ENCODE data around the gene ATXN10.

ATXN10 gene

DNA sequence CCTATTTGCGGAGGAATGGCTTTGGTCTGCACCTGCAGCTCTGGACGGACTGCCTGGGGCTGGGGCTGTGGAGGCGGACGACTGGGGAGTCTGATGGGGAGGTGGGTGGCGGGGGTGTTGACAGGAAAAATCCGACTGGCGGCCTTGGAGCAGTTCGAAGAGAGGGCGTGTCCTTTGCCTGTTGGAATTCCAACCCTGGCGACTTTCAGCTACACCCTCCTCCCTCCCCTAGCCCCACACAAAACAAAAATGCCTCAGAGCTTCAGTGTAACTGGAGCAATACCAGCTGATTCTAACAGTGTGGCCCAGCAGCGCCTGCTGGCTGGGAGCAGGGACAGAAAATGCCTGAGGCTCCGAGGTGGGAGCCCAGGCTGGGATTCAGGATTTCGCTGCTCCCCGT lies 85.4 kb downstream of the ATXN10 start:
- H3K4me3 ChIP-seq (ENCODE audit: low read length), result no peak overlapping the region
- H3K9me3 ChIP-seq (ENCODE audit: control insufficient read depth, low read length), result no peaks in the 10 kb centered on the region
- no peak overlapping the region for H3K9ac ChIP-seq (ENCODE audit: low read length)

GRCh38 chr22:45757936-45758335 lies 86.3 kb downstream of the ATXN10 start:
- no peak overlapping the region for H3K9ac ChIP-seq (ENCODE audit: low read length)
- no peak overlapping the region for H3K4me3 ChIP-seq (ENCODE audit: low read length)
- H3K4me1 ChIP-seq (ENCODE audit: control insufficient read depth, insufficient read depth, low read length), result no peaks in the 10 kb centered on the region
- no peaks in the 10 kb centered on the region for H3K36me3 ChIP-seq (ENCODE audit: control insufficient read depth, insufficient read depth, low read length)
- no peaks in the 10 kb centered on the region for H3K9me3 ChIP-seq (ENCODE audit: control insufficient read depth, low read length)
- no peaks in the 10 kb centered on the region for H3K27me3 ChIP-seq (ENCODE audit: control insufficient read depth, insufficient read depth, low read length)

More for the DNA sequence above, 85.4 kb downstream of the ATXN10 start:
- Histone ChIP-seq H3K27me3 (ENCODE audit: control insufficient read depth, insufficient read depth, low read length) (no peaks in the 10 kb centered on the region), H3K36me3 (ENCODE audit: control insufficient read depth, insufficient read depth, low read length) (no peaks in the 10 kb centered on the region), H3K4me1 (ENCODE audit: control insufficient read depth, insufficient read depth, low read length) (no peaks in the 10 kb centered on the region)

DNA sequence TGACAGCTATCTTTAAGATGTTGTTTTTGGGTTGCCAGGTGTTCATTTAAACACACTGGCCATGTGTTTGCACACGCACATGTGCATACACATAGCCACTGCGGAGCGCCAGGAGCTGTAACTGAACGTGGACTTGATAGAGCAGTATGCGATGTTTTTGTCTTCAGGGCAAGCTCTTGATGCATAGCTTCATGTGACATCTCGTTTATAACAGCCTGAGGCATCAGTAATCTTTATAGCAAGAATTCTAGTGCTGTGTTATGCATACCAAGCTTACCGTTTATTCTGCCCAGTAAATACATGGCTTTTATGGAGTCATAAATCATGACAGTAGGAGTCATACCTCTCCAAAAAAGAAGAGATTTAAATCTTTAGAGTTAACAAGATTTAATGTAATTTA lies 87.0 kb downstream of the ATXN10 start:
- H3K4me1 ChIP-seq (ENCODE audit: control insufficient read depth, insufficient read depth, low read length), result no peaks in the 10 kb centered on the region
- no peaks in the 10 kb centered on the region for H3K27me3 ChIP-seq (ENCODE audit: control insufficient read depth, insufficient read depth, low read length)
- no peaks in the 10 kb centered on the region for H3K9me3 ChIP-seq (ENCODE audit: control insufficient read depth, low read length)
- no peaks in the 10 kb centered on the region for H3K36me3 ChIP-seq (ENCODE audit: control insufficient read depth, insufficient read depth, low read length)
- H3K9ac ChIP-seq (ENCODE audit: low read length), result no peak overlapping the region
- no peak overlapping the region for H3K4me3 ChIP-seq (ENCODE audit: low read length)

- H3K9me3 ChIP-seq (ENCODE audit: control insufficient read depth, low read length), result no peaks in the 10 kb centered on the region
Measured at GRCh38 chr22:45760682-45761081, 89.0 kb downstream of the ATXN10 start.

GRCh38 chr22:45762545-45763235 lies 91.1 kb downstream of the ATXN10 start:
- Histone ChIP-seq H3K9ac (ENCODE audit: low read length) (no peak overlapping the region), H3K4me3 (ENCODE audit: low read length) (no peak overlapping the region), H3K36me3 (ENCODE audit: control insufficient read depth, insufficient read depth, low read length) (no peaks in the 10 kb centered on the region), H3K27me3 (ENCODE audit: control insufficient read depth, insufficient read depth, low read length) (no peaks in the 10 kb centered on the region), H3K9me3 (ENCODE audit: control insufficient read depth, low read length) (no peaks in the 10 kb centered on the region), H3K4me1 (ENCODE audit: control insufficient read depth, insufficient read depth, low read length) (no peaks in the 10 kb centered on the region)

More at GRCh38 chr22:45760682-45761081, 89.0 kb downstream of the ATXN10 start:
- Histone ChIP-seq H3K4me3 (ENCODE audit: low read length) (no peak overlapping the region), H3K9ac (ENCODE audit: low read length) (no peak overlapping the region), H3K4me1 (ENCODE audit: control insufficient read depth, insufficient read depth, low read length) (no peaks in the 10 kb centered on the region), H3K27me3 (ENCODE audit: control insufficient read depth, insufficient read depth, low read length) (no peaks in the 10 kb centered on the region), H3K36me3 (ENCODE audit: control insufficient read depth, insufficient read depth, low read length) (no peaks in the 10 kb centered on the region)

DNA sequence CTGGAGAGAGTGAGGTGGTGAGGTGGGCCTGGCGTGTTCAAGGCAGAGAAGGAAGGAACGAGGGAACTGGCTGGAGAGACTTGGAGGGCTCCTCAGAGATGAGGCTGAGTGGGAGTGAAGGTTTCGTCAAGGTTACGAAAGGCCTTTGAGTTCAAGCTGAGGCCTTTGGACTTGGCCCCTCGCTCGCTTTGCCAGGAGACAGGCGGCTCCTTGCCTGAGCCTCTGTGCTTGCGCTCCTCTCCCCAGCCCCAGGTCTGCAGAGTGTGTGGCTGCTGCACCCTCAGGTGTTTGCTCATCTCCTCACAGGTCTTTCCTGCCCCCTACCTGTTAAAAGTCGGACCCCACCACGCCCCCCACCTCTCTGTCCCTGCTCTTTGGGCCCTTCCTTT lies 91.6 kb downstream of the ATXN10 start:
- H3K36me3 ChIP-seq (ENCODE audit: control insufficient read depth, insufficient read depth, low read length), result no peaks in the 10 kb centered on the region
- H3K9me3 ChIP-seq (ENCODE audit: control insufficient read depth, low read length), result no peaks in the 10 kb centered on the region
- no peak overlapping the region for H3K9ac ChIP-seq (ENCODE audit: low read length)
- no peak overlapping the region for H3K4me3 ChIP-seq (ENCODE audit: low read length)
- no peaks in the 10 kb centered on the region for H3K27me3 ChIP-seq (ENCODE audit: control insufficient read depth, insufficient read depth, low read length)
- no peaks in the 10 kb centered on the region for H3K4me1 ChIP-seq (ENCODE audit: control insufficient read depth, insufficient read depth, low read length)

- H3K36me3 ChIP-seq (ENCODE audit: control insufficient read depth, insufficient read depth, low read length), result no peaks in the 10 kb centered on the region
- H3K4me1 ChIP-seq (ENCODE audit: control insufficient read depth, insufficient read depth, low read length), result no peaks in the 10 kb centered on the region
- no peaks in the 10 kb centered on the region for H3K27me3 ChIP-seq (ENCODE audit: control insufficient read depth, insufficient read depth, low read length)
- no peak overlapping the region for H3K9ac ChIP-seq (ENCODE audit: low read length)
- no peak overlapping the region for H3K4me3 ChIP-seq (ENCODE audit: low read length)
- H3K9me3 ChIP-seq (ENCODE audit: control insufficient read depth, low read length), result no peaks in the 10 kb centered on the region
Measured at GRCh38 chr22:45768490-45768889, 96.9 kb downstream of the ATXN10 start.

DNA sequence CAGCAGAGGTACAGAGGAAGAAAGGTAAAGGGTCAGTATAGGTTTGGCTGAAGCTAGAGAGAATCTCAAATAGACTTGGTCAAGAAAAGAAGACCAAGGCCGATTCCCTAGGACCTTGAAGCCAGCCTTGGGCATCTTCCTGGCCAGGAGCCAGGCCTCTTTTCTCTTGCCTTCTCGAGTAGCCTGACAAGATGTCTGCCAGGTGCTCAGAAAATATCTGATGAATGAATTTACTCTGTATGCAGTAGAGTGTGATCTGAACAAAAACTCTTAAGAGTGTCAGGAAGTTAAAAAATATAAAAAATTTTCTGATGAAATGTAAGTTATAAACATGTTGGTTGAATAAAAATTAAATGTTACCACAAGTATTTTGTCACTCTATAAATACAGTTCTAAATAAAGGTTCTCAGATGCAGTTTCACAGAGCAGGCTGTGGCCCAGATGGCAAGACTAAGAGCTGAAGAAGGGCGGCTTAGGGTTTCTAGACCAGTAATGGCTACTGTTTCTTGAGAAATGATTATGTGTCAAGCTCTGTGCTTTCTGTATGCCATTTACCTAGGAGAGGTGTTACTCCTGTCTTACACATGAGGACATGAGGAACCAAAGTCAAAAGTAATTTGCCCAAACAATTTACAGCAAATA lies 98.1 kb downstream of the ATXN10 start:
- H3K4me1 ChIP-seq (ENCODE audit: control insufficient read depth, insufficient read depth, low read length), result no peaks in the 10 kb centered on the region
- H3K9me3 ChIP-seq (ENCODE audit: control insufficient read depth, low read length), result no peaks in the 10 kb centered on the region
- H3K4me3 ChIP-seq (ENCODE audit: low read length), result no peak overlapping the region
- no peak overlapping the region for H3K9ac ChIP-seq (ENCODE audit: low read length)
- H3K27me3 ChIP-seq (ENCODE audit: control insufficient read depth, insufficient read depth, low read length), result no peaks in the 10 kb centered on the region
- no peaks in the 10 kb centered on the region for H3K36me3 ChIP-seq (ENCODE audit: control insufficient read depth, insufficient read depth, low read length)

GRCh38 chr22:45770506-45770905 lies 98.9 kb downstream of the ATXN10 start:
- H3K9ac ChIP-seq (ENCODE audit: low read length), result no peak overlapping the region
- H3K27me3 ChIP-seq (ENCODE audit: control insufficient read depth, insufficient read depth, low read length), result no peaks in the 10 kb centered on the region
- H3K4me3 ChIP-seq (ENCODE audit: low read length), result no peak overlapping the region
- H3K4me1 ChIP-seq (ENCODE audit: control insufficient read depth, insufficient read depth, low read length), result no peaks in the 10 kb centered on the region
- no peaks in the 10 kb centered on the region for H3K9me3 ChIP-seq (ENCODE audit: control insufficient read depth, low read length)
- H3K36me3 ChIP-seq (ENCODE audit: control insufficient read depth, insufficient read depth, low read length), result no peaks in the 10 kb centered on the region

DNA sequence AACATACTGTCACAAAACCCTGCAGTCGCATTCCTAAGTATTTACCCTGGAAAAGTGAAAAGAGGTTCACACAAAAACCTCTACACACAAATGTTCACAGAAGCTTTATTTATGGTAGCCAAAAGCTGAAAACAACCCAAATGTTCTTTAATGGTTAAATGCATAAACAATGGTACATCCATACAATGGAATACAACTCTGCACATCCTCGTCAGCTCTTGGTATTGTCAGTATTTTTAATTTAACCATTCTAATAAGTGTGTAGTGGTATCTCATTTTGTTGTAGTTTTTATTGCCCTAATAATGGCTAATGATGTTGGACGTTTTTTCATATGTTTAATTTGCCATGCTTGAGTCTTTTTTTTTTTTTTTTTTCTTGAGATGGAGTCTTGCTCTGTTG lies 99.4 kb downstream of the ATXN10 start:
- Histone ChIP-seq H3K27me3 (ENCODE audit: control insufficient read depth, insufficient read depth, low read length) (no peaks in the 10 kb centered on the region), H3K36me3 (ENCODE audit: control insufficient read depth, insufficient read depth, low read length) (no peaks in the 10 kb centered on the region), H3K4me3 (ENCODE audit: low read length) (no peak overlapping the region), H3K9ac (ENCODE audit: low read length) (no peak overlapping the region), H3K9me3 (ENCODE audit: control insufficient read depth, low read length) (no peaks in the 10 kb centered on the region), H3K4me1 (ENCODE audit: control insufficient read depth, insufficient read depth, low read length) (no peaks in the 10 kb centered on the region)

DNA sequence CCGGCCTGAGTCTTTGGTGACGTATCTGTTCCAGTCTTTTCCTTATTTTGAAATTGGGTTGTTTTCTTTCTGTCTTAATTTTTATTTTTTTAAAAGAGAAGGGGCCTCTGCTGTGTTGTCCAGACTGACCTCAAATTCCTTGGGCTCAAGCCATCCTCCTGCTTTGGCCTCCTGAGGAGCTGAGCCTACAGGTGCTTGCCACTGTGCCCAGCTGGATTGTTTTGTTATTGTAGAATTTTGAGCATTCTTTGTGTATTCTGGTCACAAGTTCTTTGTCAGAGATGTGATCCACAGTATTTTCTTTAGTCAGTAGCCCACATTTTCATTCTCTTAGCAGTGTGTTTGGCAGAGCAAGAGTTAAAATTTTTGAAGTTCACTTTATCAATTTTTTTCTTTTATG lies 100.1 kb downstream of the ATXN10 start:
- Histone ChIP-seq H3K4me1 (ENCODE audit: control insufficient read depth, insufficient read depth, low read length) (no peaks in the 10 kb centered on the region), H3K9me3 (ENCODE audit: control insufficient read depth, low read length) (no peaks in the 10 kb centered on the region), H3K9ac (ENCODE audit: low read length) (no peak overlapping the region), H3K4me3 (ENCODE audit: low read length) (no peak overlapping the region), H3K27me3 (ENCODE audit: control insufficient read depth, insufficient read depth, low read length) (no peaks in the 10 kb centered on the region), H3K36me3 (ENCODE audit: control insufficient read depth, insufficient read depth, low read length) (no peaks in the 10 kb centered on the region)

DNA sequence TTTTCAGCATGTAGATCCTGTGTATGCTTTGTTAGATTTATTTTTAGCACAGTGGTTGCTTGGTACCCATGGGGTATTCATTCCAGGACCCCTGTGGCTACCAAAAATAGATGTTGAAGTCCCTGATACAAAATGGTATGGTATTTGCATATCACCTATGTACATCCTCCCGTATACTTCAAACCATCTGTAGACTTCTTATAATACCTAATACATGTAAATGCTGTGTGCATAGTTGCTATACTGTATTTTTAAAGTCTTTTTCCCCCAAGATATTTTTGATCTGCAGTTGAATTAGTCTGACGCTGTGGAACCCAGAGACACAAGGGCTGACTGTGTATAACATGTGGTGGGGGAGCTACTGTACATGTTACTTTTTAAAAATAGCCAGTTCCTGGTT lies 101.1 kb downstream of the ATXN10 start:
- H3K4me1 ChIP-seq (ENCODE audit: control insufficient read depth, insufficient read depth, low read length), result no peaks in the 10 kb centered on the region
- H3K9ac ChIP-seq (ENCODE audit: low read length), result no peak overlapping the region
- H3K4me3 ChIP-seq (ENCODE audit: low read length), result no peak overlapping the region
- no peaks in the 10 kb centered on the region for H3K9me3 ChIP-seq (ENCODE audit: control insufficient read depth, low read length)
- H3K27me3 ChIP-seq (ENCODE audit: control insufficient read depth, insufficient read depth, low read length), result no peaks in the 10 kb centered on the region
- no peaks in the 10 kb centered on the region for H3K36me3 ChIP-seq (ENCODE audit: control insufficient read depth, insufficient read depth, low read length)
